GM18505 (cell line): ENCODE data around the gene SLC35F3.

Experiments
- ATAC-seq: cut with Tn5 transposase; IDR thresholded peaks from one replicate; pipeline ENCODE4 v1.9.1; 2021; ENCODE audit not compliant: unreplicated experiment
- POLR2A ChIP-seq: IDR thresholded peaks from 4 replicates; pipeline ENCODE4 v1.6.1; 2011; ENCODE audit warnings: borderline replicate concordance; ENCODE audit not compliant: insufficient read depth, insufficient read length; ENCODE audit errors: extremely low read depth

SLC35F3 gene

GRCh38 chr1:234369784-234370183 lies 465.3 kb downstream of the SLC35F3 start:
- TF ChIP-seq POLR2A = no peak
- ATAC-seq = no peak

GRCh38 chr1:234371414-234371813 lies 466.9 kb downstream of the SLC35F3 start:
- ATAC-seq = no peak
- no peak for TF ChIP-seq POLR2A

GRCh38 chr1:234372011-234372757 lies 467.7 kb downstream of the SLC35F3 start:
- no peak for ATAC-seq
- TF ChIP-seq POLR2A = no peak

GRCh38 chr1:234373064-234373958 lies 468.8 kb downstream of the SLC35F3 start, which contains the start of gene COA6:
Gene COA6, plus strand, starts transcription at chr1:234373456. Its CDS starts 11 bp downstream, at chr1:234373467.
- TF ChIP-seq POLR2A = peak; percentile 98
- peak; percentile 92 for ATAC-seq

GRCh38 chr1:234373959-234374254 lies 469.4 kb downstream of the SLC35F3 start:
- ATAC-seq = peak; percentile 7

More at GRCh38 chr1:234373959-234374254, 469.4 kb downstream of the SLC35F3 start:
- TF ChIP-seq POLR2A = no peak
